Stimulated activated CD8-positive, alpha-beta memory T cell treated with anti-CD3 and anti-CD28 coated beads, Interleukin-15, amount 100 ng/mL, for 1 hour (primary cell): ENCODE data around the gene RNF224.
"Not testable (repeated sequence)": the region's sequence is repeated elsewhere in the genome, so short reads cannot be mapped to it uniquely, and the experiment has no call there.

Experiments used
- DNase-seq: peaks from one replicate; pipeline ENCODE4 v3.0.0-alpha.2; 2020; ENCODE audit warnings: low read depth

Gene RNF224

GRCh38 chr9:137254624-137255447, 27.5 kb downstream of the RNF224 start, which contains the start of gene NELFB:
NELFB (plus strand) TSS chr9:137255327.
- DNase-seq: peak; percentile 92

GRCh38 chr9:137255448-137256114, 28.3 kb downstream of the RNF224 start:
- no peak for DNase-seq

GRCh38 chr9:137256362-137256761, 29.1 kb downstream of the RNF224 start:
- DNase-seq: no peak

- DNase-seq: no peak
These were observed 29.6 kb downstream of the RNF224 start for GRCh38 chr9:137256856-137257255.

GRCh38 chr9:137262173-137262908, 35.0 kb downstream of the RNF224 start:
- not testable (repeated sequence) for DNase-seq

- DNase-seq: no peak
These were observed 35.6 kb downstream of the RNF224 start for GRCh38 chr9:137262909-137263285.

GRCh38 chr9:137263506-137263905, 36.2 kb downstream of the RNF224 start:
- DNase-seq: no peak

GRCh38 chr9:137264067-137264466, 36.8 kb downstream of the RNF224 start:
- DNase-seq: no peak

- DNase-seq: no peak
These were observed 38.3 kb downstream of the RNF224 start for GRCh38 chr9:137265496-137266161.

GRCh38 chr9:137266162-137266527, 38.8 kb downstream of the RNF224 start:
- DNase-seq: no peak

- DNase-seq: no peak
These were observed 39.5 kb downstream of the RNF224 start for GRCh38 chr9:137266585-137267453.

GRCh38 chr9:137267933-137268355, 40.6 kb downstream of the RNF224 start:
- DNase-seq: no peak

GRCh38 chr9:137268538-137269201, 41.4 kb downstream of the RNF224 start:
- no peak for DNase-seq

- no peak for DNase-seq
These were observed 42.0 kb downstream of the RNF224 start for GRCh38 chr9:137269231-137269772.

GRCh38 chr9:137270929-137271695, 43.8 kb downstream of the RNF224 start:
- no peak for DNase-seq

- DNase-seq: no peak
These were observed 44.4 kb downstream of the RNF224 start for GRCh38 chr9:137271696-137272076.

GRCh38 chr9:137272241-137273094, 45.2 kb downstream of the RNF224 start:
- DNase-seq: no peak

GRCh38 chr9:137273095-137273490, 45.8 kb downstream of the RNF224 start:
- no peak for DNase-seq
